Body of pancreas (tissue), 4 donors: Measurements from ENCODE around the gene CLIC3. TPM values are rescaled to one million over a fixed set of nuclear protein-coding genes. Genes with fewer than 3 reads are reported as not detected.

Experiments
- ATAC-seq: fragments of 150-250 bp; one replicate; pipeline ENCODE4 v1.9.1; 2016
- DNase-seq, 4 donors: peaks; one replicate each; pipeline ENCODE4 v3.0.0-alpha.2; 2019
- H3K27ac ChIP-seq, 4 donors: fragments of 200-600 bp; sonication (generic); 1 replicate in 3 of 4; 2 replicates in 1 of 4; pipeline versions ENCODE4 v1.5.1 to v1.6.1; 2016 to 2019; ENCODE audit warnings: mild to moderate bottlenecking in 1 of 4, mixed read lengths in 1 of 4, moderate library complexity in 1 of 4
- H3K27me3 ChIP-seq, 2 donors: fragments of 200-600 bp; sonication (generic); one replicate each; pipeline ENCODE4 v1.6.0; 2016; ENCODE audit warnings: mild to moderate bottlenecking in 1 of 2
- H3K36me3 ChIP-seq, 2 donors: fragments of 200-600 bp; sonication (generic); replicated peaks in 1 of 2; 2 replicates each; pipeline ENCODE4 v1.5.1; 2016; ENCODE audit warnings: low read depth in 2 of 2; ENCODE audit not compliant: insufficient read depth in 1 of 2
- H3K4me1 ChIP-seq: fragments of 200-600 bp; sonication (generic); one replicate; pipeline ENCODE4 v1.6.0; 2016
- H3K4me3 ChIP-seq, 2 donors: fragments of 200-600 bp; sonication (generic); 1 replicate in 1 of 2; 2 replicates in 1 of 2; pipeline ENCODE4 v1.5.1; 2016 to 2019
- H3K9me3 ChIP-seq, 3 donors: fragments of 200-600 bp; sonication (generic); 1 replicate in 2 of 3; 2 replicates in 1 of 3; pipeline ENCODE4 v1.5.1; 2016
- POLR2A ChIP-seq, 3 donors: fragments of 450-650 bp; IDR thresholded peaks; one replicate each; pipeline ENCODE4 v1.6.1; 2016; ENCODE audit warnings: antibody characterized with exemption in 3 of 3, mild to moderate bottlenecking in 2 of 3
- WGBS, 2 donors: methylation state at CpG; one replicate each; pipeline ENCODE4 v1.1.5; 2017; 5-methylcytosine and 5-hydroxymethylcytosine counted together
- intact Hi-C: fragments of 100-400 bp; cut with DNase I; formaldehyde crosslinking; loops from one replicate; pipeline ENCODE4 v1.15.1; 2023
- total RNA-seq, 2 donors: library from RNA; depleted of rRNA; stranded (reverse); fragments of >200 nt; gene quantifications; one replicate each; pipeline ENCODE4 v1.1.0, GENCODE V29; 2016
- TF ChIP-seq, protein P1 (sequence below), 7 experiments: fragments of 450-650 bp in 4 of 7; fragments of 200-600 bp in 3 of 7; sonication (generic) in 3 of 7; IDR thresholded peaks; one replicate each; pipeline ENCODE4 v1.5.1; 2016 to 2019; ENCODE audit warnings: antibody characterized with exemption in 7 of 7

Gene CLIC3
- total RNA-seq, 2 donors from 2014 or later, result 2.0 TPM; not detected in 1

DNA sequence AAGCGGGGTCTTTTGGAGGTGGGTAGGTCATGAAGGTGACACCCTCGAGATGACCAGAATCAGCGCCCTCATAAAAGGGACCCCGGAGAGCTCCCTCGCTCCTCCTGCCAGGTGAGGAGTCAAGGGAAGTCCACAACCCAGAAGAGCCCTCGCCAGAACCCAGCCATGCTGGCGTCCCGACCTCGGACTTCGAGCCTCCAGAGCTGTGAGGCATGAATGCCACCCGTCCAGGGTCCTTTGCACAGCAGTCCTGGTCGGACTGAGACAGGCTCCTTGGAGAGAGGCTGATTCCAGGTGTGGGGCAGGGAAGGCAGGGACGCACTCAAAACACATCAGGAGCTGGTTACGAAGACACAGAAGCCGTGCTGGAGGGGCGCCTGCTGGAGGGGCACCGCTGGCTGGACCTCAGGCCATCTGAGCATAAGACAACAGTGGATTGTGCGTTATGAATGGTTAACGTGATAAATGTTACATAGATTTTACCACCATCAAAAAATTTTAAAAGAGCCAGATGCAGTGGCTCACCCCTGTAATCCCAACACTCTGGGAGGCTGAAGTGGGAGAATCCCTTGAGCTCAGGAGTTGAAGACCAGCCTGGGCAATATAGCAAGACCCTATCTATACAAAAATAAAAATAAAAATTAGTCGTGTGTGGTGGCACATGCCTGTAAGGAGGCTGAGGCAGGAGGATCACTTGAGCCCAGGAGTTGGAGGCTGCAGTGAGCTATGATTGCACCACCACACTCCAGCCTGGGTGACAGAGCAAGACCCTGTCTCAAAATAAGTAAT, 5.7 kb upstream of the CLIC3 start:
- Histone ChIP-seq H3K4me3 (no peak overlapping the region), H3K9me3 (no peaks in the 10 kb centered on the region), H3K4me1 (peaks cover under 1% of the 10 kb centered on the region), H3K27ac (no peak overlapping the region), H3K36me3 (no peaks in the 10 kb centered on the region), H3K27me3 (no peaks in the 10 kb centered on the region)
- WGBS, 2 donors, result 68 to 74% methylated on average over 13 to 20 of the region's 20 CpGs
- intact Hi-C loops, result no loop called here
- no peak for ATAC-seq
- TF ChIP-seq POLR2A (IDR thresholded peaks at IDR 0.05), result no peak
- TF ChIP-seq, protein P1, sequence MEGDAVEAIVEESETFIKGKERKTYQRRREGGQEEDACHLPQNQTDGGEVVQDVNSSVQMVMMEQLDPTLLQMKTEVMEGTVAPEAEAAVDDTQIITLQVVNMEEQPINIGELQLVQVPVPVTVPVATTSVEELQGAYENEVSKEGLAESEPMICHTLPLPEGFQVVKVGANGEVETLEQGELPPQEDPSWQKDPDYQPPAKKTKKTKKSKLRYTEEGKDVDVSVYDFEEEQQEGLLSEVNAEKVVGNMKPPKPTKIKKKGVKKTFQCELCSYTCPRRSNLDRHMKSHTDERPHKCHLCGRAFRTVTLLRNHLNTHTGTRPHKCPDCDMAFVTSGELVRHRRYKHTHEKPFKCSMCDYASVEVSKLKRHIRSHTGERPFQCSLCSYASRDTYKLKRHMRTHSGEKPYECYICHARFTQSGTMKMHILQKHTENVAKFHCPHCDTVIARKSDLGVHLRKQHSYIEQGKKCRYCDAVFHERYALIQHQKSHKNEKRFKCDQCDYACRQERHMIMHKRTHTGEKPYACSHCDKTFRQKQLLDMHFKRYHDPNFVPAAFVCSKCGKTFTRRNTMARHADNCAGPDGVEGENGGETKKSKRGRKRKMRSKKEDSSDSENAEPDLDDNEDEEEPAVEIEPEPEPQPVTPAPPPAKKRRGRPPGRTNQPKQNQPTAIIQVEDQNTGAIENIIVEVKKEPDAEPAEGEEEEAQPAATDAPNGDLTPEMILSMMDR (IDR thresholded peaks at IDR 0.05), result no peak
- DNase-seq, result no peak

DNA sequence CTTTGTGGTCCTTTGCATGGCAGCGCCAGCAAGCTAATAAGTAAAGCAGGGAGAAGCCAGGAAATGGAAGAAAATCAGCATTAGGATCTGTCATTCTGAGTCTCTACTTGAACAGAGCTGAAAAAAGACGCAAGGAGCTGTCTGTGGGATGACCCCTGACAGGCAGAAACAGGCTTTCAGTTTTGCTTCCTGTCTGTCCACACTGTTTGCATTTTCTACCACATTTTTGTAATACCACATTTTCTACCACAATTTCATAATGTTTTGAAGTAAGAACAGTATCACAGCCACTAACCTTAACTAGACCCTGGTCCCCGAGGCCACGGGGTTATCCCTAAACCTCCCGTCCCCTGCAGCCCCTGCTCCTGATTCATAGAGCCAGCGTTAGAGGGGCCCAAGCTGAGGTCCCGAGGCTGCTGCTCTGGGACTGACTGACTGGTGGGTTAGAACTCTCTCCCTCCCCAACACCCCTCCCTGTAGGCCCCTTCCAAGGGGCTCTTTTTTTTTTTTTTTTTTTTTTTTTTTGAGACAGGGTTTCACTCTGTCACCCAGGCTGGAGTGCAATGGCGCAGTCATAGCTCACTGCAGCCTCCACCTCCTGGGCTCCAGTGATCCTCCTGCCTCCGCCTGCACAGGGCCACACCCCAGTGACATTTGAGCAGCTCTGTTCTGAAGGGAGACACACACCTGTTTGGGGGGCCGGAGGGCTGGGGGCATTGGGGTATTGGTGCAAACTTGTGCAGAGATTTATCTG, 4.0 kb upstream of the CLIC3 start:
- Histone ChIP-seq H3K36me3 (no peaks in the 10 kb centered on the region), H3K4me3 (no peak overlapping the region), H3K4me1 (peaks cover 14% of the 10 kb centered on the region), H3K27me3 (no peaks in the 10 kb centered on the region), H3K27ac (peak overlapping the region in 1 of 4 donors; percentile 42), H3K9me3 (no peaks in the 10 kb centered on the region)
- intact Hi-C loops, result no loop called here
- ATAC-seq, result no peak
- TF ChIP-seq POLR2A (IDR thresholded peaks at IDR 0.05), result no peak
- TF ChIP-seq, protein P1 (IDR thresholded peaks at IDR 0.05), result no peak
- no peak for DNase-seq
- 60 to 63% methylated on average over 8 to 9 of the region's 10 CpGs for WGBS, 2 donors

DNA sequence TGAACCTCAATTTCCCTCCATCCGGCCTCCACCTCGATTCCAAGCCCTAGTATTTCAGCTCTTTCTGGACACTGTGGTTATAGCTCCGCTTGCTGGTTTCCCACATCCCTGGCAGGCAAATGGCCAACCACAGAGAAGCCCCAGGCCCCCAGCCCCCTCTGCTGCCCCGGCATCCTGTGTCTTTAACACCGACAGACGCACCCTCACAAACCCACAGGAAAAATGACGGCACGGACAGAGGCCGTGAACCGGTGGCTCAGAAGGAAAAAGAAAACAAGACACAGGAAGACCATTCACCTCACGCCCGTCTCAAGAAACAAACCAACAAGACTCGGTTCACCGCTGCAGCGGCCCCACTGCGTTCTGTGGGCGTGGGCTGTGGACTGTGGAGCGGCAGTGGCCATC, 1.5 kb upstream of the CLIC3 start:
- Histone ChIP-seq H3K9me3 (no peaks in the 10 kb centered on the region), H3K36me3 (no peaks in the 10 kb centered on the region), H3K4me3 (no peak overlapping the region), H3K27me3 (no peaks in the 10 kb centered on the region), H3K4me1 (peaks cover 28% of the 10 kb centered on the region), H3K27ac (no peak overlapping the region)
- no peak for DNase-seq
- TF ChIP-seq POLR2A (IDR thresholded peaks at IDR 0.05), result no peak
- TF ChIP-seq, protein P1 (IDR thresholded peaks at IDR 0.05), result no peak
- WGBS, 2 donors, result 65 to 73% methylated on average over 18 of the region's 18 CpGs
- ATAC-seq, result no peak
- intact Hi-C loops, result no loop called here

DNA sequence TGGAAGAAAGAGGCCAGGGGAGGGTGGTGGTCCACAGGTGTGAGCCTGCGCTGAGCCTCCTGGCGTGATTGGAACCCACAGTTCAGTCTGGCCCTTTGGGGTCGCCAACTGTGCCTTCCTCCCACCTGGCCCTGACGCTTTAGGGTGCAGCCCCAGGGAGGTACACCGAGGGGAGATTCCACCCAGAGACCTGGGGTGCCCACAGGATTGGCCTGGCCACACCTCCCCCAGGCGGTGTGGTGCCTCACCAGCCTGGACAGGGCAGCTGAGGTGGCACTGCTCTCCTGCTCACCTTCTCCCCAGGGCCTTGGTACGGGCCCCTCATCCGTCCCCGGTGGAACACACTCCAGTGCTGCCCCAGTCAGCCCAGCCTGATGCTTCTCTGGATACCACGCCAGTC, 1.0 kb upstream of the CLIC3 start:
- H3K36me3 ChIP-seq, result no peaks in the 10 kb centered on the region
- no peak overlapping the region for H3K27ac ChIP-seq
- intact Hi-C loops, result no loop called here
- 69 to 74% methylated on average over 5 to 10 of the region's 10 CpGs for WGBS, 2 donors
- H3K27me3 ChIP-seq, result no peaks in the 10 kb centered on the region
- DNase-seq (no peak), ATAC-seq (no peak)
- no peaks in the 10 kb centered on the region for H3K9me3 ChIP-seq
- H3K4me1 ChIP-seq, result peaks cover 31% of the 10 kb centered on the region
- TF ChIP-seq, protein P1 (IDR thresholded peaks at IDR 0.05), result no peak
- TF ChIP-seq POLR2A (IDR thresholded peaks at IDR 0.05), result no peak
- H3K4me3 ChIP-seq, result no peak overlapping the region
